GM06990 (cell line): Measurements from ENCODE around the gene GPC6.

Experiments used
- DNase-seq: peaks from one replicate; pipeline ENCODE4 v3.0.0-alpha.2; 2011; ENCODE audit not compliant: insufficient read length; ENCODE audit errors: extremely low read depth
- H3K27me3 ChIP-seq: replicated peaks from 2 replicates; pipeline ENCODE4 v1.6.0; 2011; ENCODE audit warnings: low read length; ENCODE audit not compliant: control insufficient read depth, insufficient read depth
- H3K36me3 ChIP-seq: 2 replicates; pipeline ENCODE4 v1.5.1; 2011; ENCODE audit warnings: low read length; ENCODE audit not compliant: control insufficient read depth, insufficient read depth
- H3K4me3 ChIP-seq: replicated peaks from 2 replicates; pipeline ENCODE4 v1.5.1; 2011; ENCODE audit warnings: low read depth, mild to moderate bottlenecking, control low read depth, low read length
- TF ChIP-seq, protein P1 (sequence below): IDR thresholded peaks from 2 replicates; pipeline ENCODE4 v1.5.1; 2011; ENCODE audit warnings: low read length, control low read depth, mild to moderate bottlenecking, inconsistent platforms; ENCODE audit not compliant: insufficient read depth, poor library complexity, severe bottlenecking

GPC6 gene

DNA sequence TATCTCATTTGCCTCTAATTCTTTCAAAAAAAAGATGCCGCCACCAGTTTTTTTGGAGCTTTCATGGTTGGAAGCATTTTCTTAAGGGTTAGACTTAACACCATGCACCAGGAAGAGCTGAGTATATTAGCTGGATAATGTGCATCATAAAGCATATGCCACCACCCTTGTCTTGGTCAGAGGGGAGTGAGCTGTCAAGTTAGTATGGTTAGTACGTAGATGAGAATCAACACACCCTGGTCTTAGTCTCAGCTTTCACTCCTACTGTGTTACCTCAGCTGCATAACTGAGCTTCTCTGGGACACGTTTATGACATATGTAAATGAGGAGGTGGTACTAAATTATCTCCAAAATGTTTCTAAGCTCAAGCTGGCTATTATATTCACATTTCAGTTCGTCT, 837.2 kb downstream of the GPC6 start:
- DNase-seq: no peak
- TF ChIP-seq, protein P1, sequence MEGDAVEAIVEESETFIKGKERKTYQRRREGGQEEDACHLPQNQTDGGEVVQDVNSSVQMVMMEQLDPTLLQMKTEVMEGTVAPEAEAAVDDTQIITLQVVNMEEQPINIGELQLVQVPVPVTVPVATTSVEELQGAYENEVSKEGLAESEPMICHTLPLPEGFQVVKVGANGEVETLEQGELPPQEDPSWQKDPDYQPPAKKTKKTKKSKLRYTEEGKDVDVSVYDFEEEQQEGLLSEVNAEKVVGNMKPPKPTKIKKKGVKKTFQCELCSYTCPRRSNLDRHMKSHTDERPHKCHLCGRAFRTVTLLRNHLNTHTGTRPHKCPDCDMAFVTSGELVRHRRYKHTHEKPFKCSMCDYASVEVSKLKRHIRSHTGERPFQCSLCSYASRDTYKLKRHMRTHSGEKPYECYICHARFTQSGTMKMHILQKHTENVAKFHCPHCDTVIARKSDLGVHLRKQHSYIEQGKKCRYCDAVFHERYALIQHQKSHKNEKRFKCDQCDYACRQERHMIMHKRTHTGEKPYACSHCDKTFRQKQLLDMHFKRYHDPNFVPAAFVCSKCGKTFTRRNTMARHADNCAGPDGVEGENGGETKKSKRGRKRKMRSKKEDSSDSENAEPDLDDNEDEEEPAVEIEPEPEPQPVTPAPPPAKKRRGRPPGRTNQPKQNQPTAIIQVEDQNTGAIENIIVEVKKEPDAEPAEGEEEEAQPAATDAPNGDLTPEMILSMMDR: no peak

GRCh38 chr13:94065741-94066140, 839.1 kb downstream of the GPC6 start:
- DNase-seq: no peak
- Histone ChIP-seq H3K36me3 (no peaks in the 10 kb centered on the region), H3K27me3 (no peaks in the 10 kb centered on the region), H3K4me3 (no peak overlapping the region)
- TF ChIP-seq, protein P1: no peak

More for the DNA sequence above, 837.2 kb downstream of the GPC6 start:
- H3K27me3 ChIP-seq: no peaks in the 10 kb centered on the region
- H3K36me3 ChIP-seq: no peaks in the 10 kb centered on the region
- H3K4me3 ChIP-seq: no peak overlapping the region

DNA sequence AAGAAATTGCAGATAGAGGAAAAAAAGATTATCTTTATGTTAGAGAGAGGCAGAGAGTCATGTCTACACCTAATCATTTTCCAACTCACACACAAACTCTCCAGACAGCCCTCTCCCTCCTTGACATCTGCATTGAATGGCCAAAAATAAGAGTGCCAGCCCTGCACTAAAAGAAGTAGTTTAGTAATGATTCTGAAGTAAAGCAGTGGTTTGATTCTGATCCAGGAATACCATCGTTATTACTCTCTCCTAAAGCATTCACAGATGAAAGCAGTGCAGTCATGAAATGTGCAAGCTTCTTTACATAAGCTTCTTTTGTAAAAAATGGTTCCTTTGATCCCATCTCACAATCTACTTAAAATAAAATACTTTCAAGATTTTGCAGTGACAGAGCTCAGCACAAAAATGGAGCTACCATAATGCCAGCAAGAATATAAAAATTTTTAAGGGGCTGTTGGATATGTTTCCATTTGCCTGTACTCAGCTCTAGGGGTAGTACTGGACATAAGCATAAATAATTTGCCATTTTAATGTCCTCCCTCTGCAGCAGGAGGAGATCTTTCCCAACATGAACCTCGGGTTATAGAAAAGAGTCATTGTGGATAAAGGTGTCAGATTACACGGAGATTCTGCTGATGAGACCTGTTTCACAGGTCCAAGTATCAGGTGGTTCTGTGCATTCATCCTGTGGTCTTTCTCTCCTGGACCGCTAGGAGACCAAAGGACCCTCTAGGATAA, 846.6 kb downstream of the GPC6 start:
- TF ChIP-seq, protein P1: no peak
- Histone ChIP-seq H3K27me3 (no peaks in the 10 kb centered on the region), H3K36me3 (no peaks in the 10 kb centered on the region), H3K4me3 (no peak overlapping the region)
- DNase-seq: no peak

- Histone ChIP-seq H3K36me3 (no peaks in the 10 kb centered on the region), H3K4me3 (no peak overlapping the region), H3K27me3 (no peaks in the 10 kb centered on the region)
- no peak for DNase-seq
- TF ChIP-seq, protein P1: no peak
Measured at GRCh38 chr13:94079876-94080275, 853.3 kb downstream of the GPC6 start.

DNA sequence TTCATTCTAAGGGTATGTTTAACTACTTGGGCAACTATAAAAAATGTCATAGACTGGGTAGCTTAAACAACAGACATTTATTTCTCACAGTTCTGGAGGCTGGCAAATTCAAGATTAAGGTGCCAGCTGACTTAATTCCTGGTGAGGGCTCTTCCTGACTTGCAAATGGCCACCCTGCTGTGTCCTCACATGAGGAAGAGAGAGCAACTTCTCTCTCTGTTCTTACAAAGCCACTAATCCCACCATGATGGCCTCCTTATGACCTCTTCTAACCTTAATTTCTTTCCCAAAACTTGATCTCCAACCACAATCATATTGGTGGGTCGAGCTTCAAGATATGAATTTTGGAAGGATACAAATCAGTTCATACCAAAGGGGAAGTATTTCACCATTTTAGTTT, 853.9 kb downstream of the GPC6 start:
- no peak for DNase-seq
- H3K27me3 ChIP-seq: no peaks in the 10 kb centered on the region
- H3K36me3 ChIP-seq: no peaks in the 10 kb centered on the region
- H3K4me3 ChIP-seq: no peak overlapping the region
- TF ChIP-seq, protein P1: no peak
